Uterus (tissue), 2 donors: ENCODE data around the gene CCNE1.

Experiments
- POLR2A ChIP-seq, 2 donors: fragments of 450-650 bp; IDR thresholded peaks; one replicate each; pipeline ENCODE4 v1.6.1; 2016; ENCODE audit warnings: antibody characterized with exemption in 2 of 2, mild to moderate bottlenecking in 1 of 2, moderate library complexity in 1 of 2
- TF ChIP-seq, protein P1 (sequence below), 4 experiments: fragments of 200-600 bp in 2 of 4; fragments of 450-650 bp in 2 of 4; sonication (generic) in 2 of 4; IDR thresholded peaks; one replicate each; pipeline ENCODE4 v1.5.1; 2016 to 2019; ENCODE audit warnings: antibody characterized with exemption in 4 of 4, mild to moderate bottlenecking in 2 of 4, moderate library complexity in 1 of 4

DNA sequence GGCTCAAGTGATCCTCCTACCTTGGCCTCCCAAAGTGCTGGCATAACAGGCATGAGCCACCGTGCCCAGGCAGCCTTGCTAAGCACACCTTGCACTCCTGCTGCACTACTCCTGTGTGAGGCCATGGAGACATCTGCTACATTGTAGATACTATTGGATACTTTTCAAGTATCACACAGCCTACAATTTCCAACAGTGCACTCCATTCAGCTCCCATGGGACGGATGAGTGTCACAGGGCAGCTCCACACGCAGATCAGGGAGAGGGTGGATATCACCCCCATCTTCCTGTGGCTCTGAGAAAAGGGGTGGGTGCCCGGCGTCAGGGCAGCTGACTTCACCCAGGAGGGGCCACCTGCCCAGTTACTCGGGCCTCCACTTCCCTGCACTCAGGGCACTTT is 39.1 kb upstream of the CCNE1 start:
- TF ChIP-seq, protein P1, sequence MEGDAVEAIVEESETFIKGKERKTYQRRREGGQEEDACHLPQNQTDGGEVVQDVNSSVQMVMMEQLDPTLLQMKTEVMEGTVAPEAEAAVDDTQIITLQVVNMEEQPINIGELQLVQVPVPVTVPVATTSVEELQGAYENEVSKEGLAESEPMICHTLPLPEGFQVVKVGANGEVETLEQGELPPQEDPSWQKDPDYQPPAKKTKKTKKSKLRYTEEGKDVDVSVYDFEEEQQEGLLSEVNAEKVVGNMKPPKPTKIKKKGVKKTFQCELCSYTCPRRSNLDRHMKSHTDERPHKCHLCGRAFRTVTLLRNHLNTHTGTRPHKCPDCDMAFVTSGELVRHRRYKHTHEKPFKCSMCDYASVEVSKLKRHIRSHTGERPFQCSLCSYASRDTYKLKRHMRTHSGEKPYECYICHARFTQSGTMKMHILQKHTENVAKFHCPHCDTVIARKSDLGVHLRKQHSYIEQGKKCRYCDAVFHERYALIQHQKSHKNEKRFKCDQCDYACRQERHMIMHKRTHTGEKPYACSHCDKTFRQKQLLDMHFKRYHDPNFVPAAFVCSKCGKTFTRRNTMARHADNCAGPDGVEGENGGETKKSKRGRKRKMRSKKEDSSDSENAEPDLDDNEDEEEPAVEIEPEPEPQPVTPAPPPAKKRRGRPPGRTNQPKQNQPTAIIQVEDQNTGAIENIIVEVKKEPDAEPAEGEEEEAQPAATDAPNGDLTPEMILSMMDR (IDR thresholded peaks at IDR 0.05) = no peak
- no peak for TF ChIP-seq POLR2A (IDR thresholded peaks at IDR 0.05)
